ENCODE data around the gene IGFL4.

GRCh38 chr19:46073268-46073922 is 32.6 kb upstream of the IGFL4 start:
- TF ChIP-seq CTCF (IDR thresholded peaks at IDR 0.05) (no peak), POLR2A (IDR thresholded peaks at IDR 0.05) (no peak), POLR2AphosphoS5 (IDR thresholded peaks at IDR 0.05) (no peak), EP300 (IDR thresholded peaks at IDR 0.05; ENCODE audit: low read depth) (no peak)

Measured in transverse colon (tissue), 4 donors.